ENCODE results near the gene CSNK1A1L.
A peak's percentile ranks its signal among the peaks of the same experiment; 100 is the strongest.

Gene CSNK1A1L

DNA sequence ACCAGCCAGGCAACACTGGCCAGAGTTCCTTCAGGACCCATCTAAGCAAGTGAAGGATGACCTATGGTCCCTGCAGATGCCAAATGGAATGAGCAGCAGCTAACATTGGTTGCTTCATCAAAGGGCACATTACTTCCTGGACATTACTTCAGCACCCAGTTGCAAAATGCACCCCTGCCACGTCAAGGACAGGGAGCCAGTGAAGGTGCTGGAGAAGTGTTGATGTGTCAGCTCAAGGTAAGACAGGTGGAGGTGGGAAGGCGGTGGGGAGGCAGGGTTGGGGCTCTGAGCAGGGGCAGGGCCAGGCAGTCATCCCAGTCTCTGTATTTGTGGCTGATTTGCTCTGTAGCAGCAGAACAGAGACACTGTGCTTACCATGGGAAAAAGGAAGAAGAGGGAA, 14.6 kb downstream of the CSNK1A1L start:
- no peak for TF ChIP-seq ZNF274 (IDR thresholded peaks at IDR 0.05; ENCODE audit: low read depth, low read length)

DNA sequence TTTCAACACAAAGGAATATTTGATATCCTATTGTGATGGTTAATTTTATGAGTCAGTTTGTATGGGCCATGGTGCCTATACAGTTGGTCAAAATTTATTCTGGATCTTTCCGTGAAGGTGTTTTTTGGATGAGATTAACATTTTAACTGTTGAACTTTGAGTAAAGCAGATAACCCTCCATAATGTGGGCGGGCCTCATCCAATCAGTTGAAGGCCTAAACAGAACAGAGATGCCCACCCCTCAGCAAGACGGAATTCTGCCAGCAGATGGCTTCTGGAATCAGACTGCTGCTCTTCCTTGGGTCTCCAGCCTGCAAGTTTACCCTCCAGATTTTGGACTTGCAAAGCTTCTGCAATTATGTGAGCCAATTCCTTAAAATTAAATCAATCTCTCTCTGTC, 16.0 kb downstream of the CSNK1A1L start:
- TF ChIP-seq ZNF274 (IDR thresholded peaks at IDR 0.05; ENCODE audit: low read depth, low read length) = no peak
- H3K4me3 ChIP-seq (ENCODE audit: low read length) = no peak overlapping the region

More for the DNA sequence above, 14.6 kb downstream of the CSNK1A1L start:
- H3K4me3 ChIP-seq (ENCODE audit: low read length) = no peak overlapping the region

DNA sequence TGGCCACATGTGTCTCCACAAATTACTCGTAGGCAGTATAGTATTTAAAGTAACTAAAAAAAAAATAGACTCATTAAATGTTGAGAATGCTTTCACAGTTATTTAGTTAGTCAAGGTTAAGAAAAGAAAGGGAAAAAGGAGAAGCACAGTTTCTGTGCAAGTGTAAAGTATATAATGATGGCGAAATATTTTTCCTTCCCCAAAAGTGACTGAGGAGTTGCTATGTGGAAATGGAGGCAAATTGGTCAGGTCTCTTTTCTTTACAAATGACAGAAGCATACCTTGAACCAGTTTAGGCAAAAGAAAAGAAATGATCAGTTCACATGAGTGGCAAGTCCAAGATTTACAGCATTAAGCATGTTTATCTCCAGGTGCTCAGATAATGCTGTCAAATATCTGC, 18.0 kb downstream of the CSNK1A1L start:
- no peak overlapping the region for H3K4me3 ChIP-seq (ENCODE audit: low read length)
- TF ChIP-seq ZNF274 (IDR thresholded peaks at IDR 0.05; ENCODE audit: low read depth, low read length) = no peak

GRCh38 chr13:37085606-37086005, 19.9 kb downstream of the CSNK1A1L start:
- TF ChIP-seq ZNF274 (IDR thresholded peaks at IDR 0.05; ENCODE audit: low read depth, low read length) = no peak

DNA sequence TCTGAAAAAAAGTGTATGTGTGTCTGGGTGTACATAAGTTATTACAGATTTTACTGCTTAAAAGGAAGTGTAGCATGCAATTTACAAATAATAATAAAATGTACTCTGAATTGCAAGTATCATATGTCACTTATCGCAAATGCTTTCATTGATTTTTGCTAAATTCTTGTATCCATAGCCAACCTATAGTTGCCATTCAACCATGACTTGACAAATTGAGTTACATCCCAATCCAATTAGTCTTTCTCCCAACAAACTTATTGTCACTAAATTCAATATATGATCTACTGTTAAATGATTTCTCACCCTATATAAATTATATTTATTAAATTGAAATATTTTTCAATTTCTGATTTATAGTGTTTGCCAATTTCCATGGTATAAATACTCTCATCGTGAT, 28.6 kb downstream of the CSNK1A1L start:
- no peak for TF ChIP-seq ZNF274 (IDR thresholded peaks at IDR 0.05; ENCODE audit: low read depth, low read length)
- H3K4me3 ChIP-seq (ENCODE audit: low read length) = no peak overlapping the region

More at GRCh38 chr13:37085606-37086005, 19.9 kb downstream of the CSNK1A1L start:
- no peak overlapping the region for H3K4me3 ChIP-seq (ENCODE audit: low read length)

DNA sequence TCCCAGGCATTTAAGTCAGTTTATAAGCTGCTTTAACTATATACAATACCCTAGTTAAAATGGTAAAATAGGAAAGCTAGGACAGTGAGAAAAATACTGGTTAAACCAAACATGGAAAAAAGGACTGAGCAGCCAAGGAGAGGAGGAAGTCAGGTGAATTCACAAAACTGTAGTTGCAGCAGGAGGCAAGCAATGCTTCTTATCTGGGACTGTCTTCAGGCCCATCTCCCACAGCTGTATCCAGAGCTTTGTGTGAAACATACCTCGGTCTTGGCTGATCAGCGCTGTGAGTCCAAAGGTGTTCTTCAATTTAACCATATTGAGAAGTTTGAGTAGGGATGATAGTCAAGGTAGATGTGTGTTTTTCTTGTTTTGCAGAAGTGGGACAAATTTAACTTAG, 30.3 kb downstream of the CSNK1A1L start:
- no peak overlapping the region for H3K4me3 ChIP-seq (ENCODE audit: low read length)
- TF ChIP-seq ZNF274 (IDR thresholded peaks at IDR 0.05; ENCODE audit: low read depth, low read length) = no peak

DNA sequence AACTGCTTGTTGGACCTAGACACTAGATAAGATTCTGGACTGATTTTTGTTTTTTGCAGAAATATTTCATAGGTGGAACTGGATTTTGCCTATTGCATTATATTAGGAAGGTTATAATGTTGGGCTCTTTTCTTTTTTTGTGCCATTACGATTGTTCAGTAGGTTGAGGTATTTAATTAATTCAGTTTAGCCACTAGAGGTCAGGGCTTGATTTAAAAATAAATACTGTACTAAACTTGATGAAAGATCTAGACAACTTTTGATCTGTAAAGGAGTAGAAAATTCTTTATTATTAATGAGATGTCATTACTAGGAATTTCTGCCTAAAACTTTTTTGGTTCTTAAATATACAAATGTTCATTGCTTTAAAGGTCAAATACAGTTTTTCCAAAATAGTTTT, 30.8 kb downstream of the CSNK1A1L start:
- H3K4me3 ChIP-seq (ENCODE audit: low read length) = no peak overlapping the region
- TF ChIP-seq ZNF274 (IDR thresholded peaks at IDR 0.05; ENCODE audit: low read depth, low read length) = no peak

DNA sequence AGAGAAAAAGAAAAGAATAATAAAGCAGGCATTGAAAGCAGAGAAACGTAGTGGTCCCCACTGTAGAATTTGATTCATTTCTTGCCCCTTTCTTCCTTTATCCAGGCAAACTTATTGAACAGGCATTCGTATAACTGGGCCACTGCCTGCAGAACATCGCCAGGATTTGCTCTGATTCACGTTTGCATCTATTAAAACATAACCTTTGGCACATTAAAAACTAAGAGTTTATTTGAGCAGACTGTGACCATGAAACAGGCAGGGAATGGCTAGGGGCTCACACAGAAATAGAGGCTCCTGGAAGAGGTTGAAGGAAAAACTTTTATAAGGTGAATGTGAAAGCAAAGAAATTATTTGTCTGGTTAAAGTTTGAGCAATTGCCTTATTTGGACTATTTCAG, 33.4 kb downstream of the CSNK1A1L start:
- H3K4me3 ChIP-seq (ENCODE audit: low read length) = no peak overlapping the region
- TF ChIP-seq ZNF274 (IDR thresholded peaks at IDR 0.05; ENCODE audit: low read depth, low read length) = no peak

DNA sequence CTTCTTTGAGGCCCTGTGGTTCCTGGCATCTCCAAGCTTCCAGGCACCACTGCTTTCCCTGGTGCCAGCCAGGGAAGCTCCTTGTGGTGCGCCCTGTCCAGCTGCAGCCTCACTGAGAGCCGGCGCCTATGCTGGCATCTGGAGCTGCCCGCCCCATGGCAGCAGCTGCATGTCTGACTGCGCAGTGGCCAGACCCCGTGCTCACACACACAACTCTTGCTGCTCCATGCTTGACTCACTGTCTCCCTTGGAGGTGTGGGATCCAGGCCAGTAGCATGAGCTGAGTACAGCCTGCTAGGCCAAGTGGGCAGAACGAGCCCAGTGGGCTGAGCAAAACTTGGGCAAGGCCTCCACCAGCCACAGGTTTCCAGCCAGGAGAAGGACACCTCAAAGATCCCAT, 34.5 kb downstream of the CSNK1A1L start:
- TF ChIP-seq ZNF274 (IDR thresholded peaks at IDR 0.05; ENCODE audit: low read depth, low read length) = no peak
- no peak overlapping the region for H3K4me3 ChIP-seq (ENCODE audit: low read length)

GRCh38 chr13:37070145-37070695, 35.2 kb downstream of the CSNK1A1L start:
- no peak for TF ChIP-seq ZNF274 (IDR thresholded peaks at IDR 0.05; ENCODE audit: low read depth, low read length)
- no peak overlapping the region for H3K4me3 ChIP-seq (ENCODE audit: low read length)

GRCh38 chr13:37069597-37070103, 35.8 kb downstream of the CSNK1A1L start:
- H3K4me3 ChIP-seq (ENCODE audit: low read length) = no peak overlapping the region
- no peak for TF ChIP-seq ZNF274 (IDR thresholded peaks at IDR 0.05; ENCODE audit: low read depth, low read length)

DNA sequence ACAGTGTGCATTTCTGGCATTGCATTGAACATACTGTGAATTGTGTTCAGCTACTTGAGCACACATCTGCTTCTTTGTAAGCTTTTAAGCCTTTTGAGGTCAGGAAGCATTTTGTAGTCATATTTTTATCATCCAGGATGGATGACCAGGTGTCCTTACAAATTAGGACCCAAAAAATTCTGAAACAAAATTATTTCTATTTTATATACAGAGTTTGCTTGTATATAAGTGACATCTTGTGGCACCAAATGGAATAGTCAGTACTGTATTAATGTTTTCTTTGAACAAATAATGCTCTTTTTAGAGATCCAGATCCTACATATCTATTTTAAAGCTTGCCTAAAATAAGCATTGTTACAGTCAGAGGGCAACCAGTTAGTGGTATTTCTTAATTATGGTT, 36.5 kb downstream of the CSNK1A1L start:
- TF ChIP-seq ZNF274 (IDR thresholded peaks at IDR 0.05; ENCODE audit: low read depth, low read length) = no peak
- H3K4me3 ChIP-seq (ENCODE audit: low read length) = no peak overlapping the region

- H3K4me3 ChIP-seq (ENCODE audit: low read length) = no peak overlapping the region
- no peak for TF ChIP-seq ZNF274 (IDR thresholded peaks at IDR 0.05; ENCODE audit: low read depth, low read length)
These were observed 37.6 kb downstream of the CSNK1A1L start for GRCh38 chr13:37067874-37068273.

DNA sequence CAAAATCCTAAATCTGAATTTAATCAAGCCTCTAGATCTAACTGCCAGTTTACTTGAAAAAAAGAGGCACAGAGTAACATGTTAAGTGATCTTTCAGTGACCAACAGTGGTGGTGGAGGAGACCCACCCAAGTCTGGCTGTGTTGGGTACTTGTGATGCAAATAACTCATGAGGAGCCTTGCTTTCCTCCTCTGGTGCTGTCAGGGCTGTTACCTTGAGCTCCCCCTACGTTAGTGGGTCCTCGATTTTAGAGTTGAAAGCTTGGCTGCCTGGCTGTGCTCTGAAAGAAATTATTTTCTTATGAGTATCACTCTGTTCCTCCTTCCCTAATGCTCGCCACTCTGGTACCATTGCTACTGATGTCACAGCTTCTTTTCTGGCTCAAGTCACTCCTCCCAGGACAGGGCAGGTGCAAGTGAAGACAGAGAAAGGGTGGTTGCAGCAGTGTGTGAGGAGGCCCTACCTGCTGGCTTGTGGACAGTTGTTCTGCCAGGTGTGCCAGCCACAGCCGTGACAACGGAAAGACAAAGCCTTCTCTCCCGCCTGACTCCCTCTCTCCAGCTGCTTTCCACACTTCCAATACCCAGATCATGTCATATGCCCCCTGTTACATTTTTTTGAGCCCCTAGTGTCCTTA, 39.5 kb downstream of the CSNK1A1L start:
- no peak overlapping the region for H3K4me3 ChIP-seq (ENCODE audit: low read length)
- TF ChIP-seq ZNF274 (IDR thresholded peaks at IDR 0.05; ENCODE audit: low read depth, low read length) = no peak

DNA sequence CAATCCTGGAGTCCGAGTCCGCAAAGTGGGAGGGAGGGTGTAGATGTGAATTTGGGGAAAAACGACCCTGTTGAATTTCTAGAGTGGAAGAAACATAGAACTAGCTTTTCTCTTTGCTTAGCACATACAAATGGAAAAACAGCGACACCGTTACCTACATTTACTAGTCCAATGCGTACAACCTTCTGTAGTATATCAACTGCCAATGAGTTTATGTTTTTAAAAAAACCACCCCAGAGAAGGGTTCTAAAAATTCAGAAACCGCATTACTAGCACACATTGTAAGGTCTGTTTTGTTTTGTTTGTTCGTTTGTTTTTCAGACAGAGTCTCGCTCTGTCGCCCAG, 45.6 kb downstream of the CSNK1A1L start:
- peak overlapping the region; percentile 88 for H3K4me3 ChIP-seq (ENCODE audit: low read length)
- no peak for TF ChIP-seq ZNF274 (IDR thresholded peaks at IDR 0.05; ENCODE audit: low read depth, low read length)
